Measurements from ENCODE around the gene TBC1D30. TPM values are rescaled to one million over a fixed set of nuclear protein-coding genes. Genes with fewer than 3 reads are reported as not detected.

The TBC1D30 gene
- total RNA-seq, 1 experiment from 2014 or later, result 3.6 TPM

DNA sequence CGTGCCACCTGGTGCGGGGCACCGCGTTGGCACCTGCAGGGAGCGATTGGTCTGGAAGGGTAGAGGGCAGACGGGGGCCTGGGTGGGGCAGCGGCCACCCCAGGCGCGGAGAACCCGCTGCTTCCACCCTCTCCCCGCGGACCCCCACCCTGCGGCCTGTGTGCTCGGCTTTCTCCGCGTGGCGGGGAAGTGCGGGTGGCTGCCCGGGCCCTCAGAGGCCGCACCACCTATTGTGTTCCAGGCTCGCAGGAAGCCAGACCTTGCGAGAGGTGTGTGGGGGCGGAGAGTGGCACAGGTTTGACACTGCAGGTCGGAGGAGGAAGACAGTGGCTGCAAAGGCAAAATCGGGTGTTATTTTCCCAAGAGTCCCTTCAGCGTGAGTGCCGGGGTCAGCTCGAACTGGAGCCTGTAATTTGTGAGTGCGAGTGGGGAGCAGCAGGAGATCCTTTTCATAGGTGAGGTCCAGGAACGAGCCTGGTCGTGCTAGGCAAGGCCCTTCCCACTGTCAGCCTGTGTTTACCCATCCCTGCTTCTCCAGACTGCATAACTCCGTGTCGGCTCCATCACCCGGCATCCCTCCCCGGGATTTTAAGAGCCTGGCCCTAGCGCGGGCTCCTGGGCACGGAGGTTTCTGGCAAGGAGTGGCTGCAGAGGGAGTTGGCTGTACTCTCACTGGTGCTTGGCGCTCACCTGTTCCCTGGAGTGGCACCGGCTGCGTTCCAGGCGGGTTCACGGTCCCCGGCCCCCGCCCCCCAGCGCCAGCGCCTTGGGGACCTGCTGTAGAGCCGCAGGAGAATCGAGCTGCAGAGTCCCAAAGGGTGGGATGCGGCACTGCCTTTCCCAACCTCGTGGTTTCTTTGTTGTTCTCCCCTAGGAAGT is 935 bp downstream of the TBC1D30 start:
- H3K27ac Mint-ChIP-seq, result no peak overlapping the region

More for the DNA sequence above, 935 bp downstream of the TBC1D30 start:
- H3K27me3 Mint-ChIP-seq (ENCODE audit: low read depth), result peaks cover 81% of the 10 kb centered on the region
- peaks cover 16% of the 10 kb centered on the region for H3K9me3 Mint-ChIP-seq
- peaks cover 8% of the 10 kb centered on the region for H3K36me3 Mint-ChIP-seq
- H3K4me1 Mint-ChIP-seq, result peaks cover 14% of the 10 kb centered on the region
- peak; percentile 36 for ATAC-seq
- DNase-seq (ENCODE audit: low spot score), result peak; percentile 25
- TF ChIP-seq TP53 (CRISPR knock-in tag; IDR thresholded peaks at IDR 0.05) (no peak), ZBTB21 (CRISPR knock-in tag; IDR thresholded peaks at IDR 0.05; ENCODE audit: borderline replicate concordance) (no peak), ZNF512 (CRISPR knock-in tag; IDR thresholded peaks at IDR 0.05; ENCODE audit: borderline replicate concordance) (no peak), SMAD3 (CRISPR knock-in tag; IDR thresholded peaks at IDR 0.05; ENCODE audit: borderline replicate concordance) (no peak), FOXP1 (CRISPR knock-in tag; IDR thresholded peaks at IDR 0.05; ENCODE audit: borderline replicate concordance) (no peak), SOX15 (CRISPR knock-in tag; IDR thresholded peaks at IDR 0.05) (no peak), ZNF263 (CRISPR knock-in tag; IDR thresholded peaks at IDR 0.05; ENCODE audit: low read depth) (no peak), ATF3 (CRISPR knock-in tag; conservative IDR thresholded peaks at IDR 0.05) (no peak), IRF1 (CRISPR knock-in tag; IDR thresholded peaks at IDR 0.05) (no peak), MXD4 (CRISPR knock-in tag; IDR thresholded peaks at IDR 0.05; ENCODE audit: borderline replicate concordance) (no peak), TEAD1 (CRISPR knock-in tag; IDR thresholded peaks at IDR 0.05) (no peak), E2F5 (CRISPR knock-in tag; IDR thresholded peaks at IDR 0.05) (no peak), ZNF671 (CRISPR knock-in tag; IDR thresholded peaks at IDR 0.05) (no peak), ZNF425 (CRISPR knock-in tag; conservative IDR thresholded peaks at IDR 0.05) (no peak), GRHL2 (CRISPR knock-in tag; IDR thresholded peaks at IDR 0.05; ENCODE audit: insufficient replicate concordance, severe bottlenecking) (no peak), CREB1 (CRISPR knock-in tag; IDR thresholded peaks at IDR 0.05) (no peak), JAZF1 (CRISPR knock-in tag; IDR thresholded peaks at IDR 0.05) (no peak)
- TF ChIP-seq, protein P1, sequence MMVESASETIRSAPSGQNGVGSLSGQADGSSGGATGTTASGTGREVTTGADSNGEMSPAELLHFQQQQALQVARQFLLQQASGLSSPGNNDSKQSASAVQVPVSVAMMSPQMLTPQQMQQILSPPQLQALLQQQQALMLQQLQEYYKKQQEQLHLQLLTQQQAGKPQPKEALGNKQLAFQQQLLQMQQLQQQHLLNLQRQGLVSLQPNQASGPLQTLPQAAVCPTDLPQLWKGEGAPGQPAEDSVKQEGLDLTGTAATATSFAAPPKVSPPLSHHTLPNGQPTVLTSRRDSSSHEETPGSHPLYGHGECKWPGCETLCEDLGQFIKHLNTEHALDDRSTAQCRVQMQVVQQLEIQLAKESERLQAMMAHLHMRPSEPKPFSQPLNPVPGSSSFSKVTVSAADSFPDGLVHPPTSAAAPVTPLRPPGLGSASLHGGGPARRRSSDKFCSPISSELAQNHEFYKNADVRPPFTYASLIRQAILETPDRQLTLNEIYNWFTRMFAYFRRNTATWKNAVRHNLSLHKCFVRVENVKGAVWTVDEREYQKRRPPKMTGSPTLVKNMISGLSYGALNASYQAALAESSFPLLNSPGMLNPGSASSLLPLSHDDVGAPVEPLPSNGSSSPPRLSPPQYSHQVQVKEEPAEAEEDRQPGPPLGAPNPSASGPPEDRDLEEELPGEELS (CRISPR knock-in tag; IDR thresholded peaks at IDR 0.05), result no peak
- TF ChIP-seq, protein P2, sequence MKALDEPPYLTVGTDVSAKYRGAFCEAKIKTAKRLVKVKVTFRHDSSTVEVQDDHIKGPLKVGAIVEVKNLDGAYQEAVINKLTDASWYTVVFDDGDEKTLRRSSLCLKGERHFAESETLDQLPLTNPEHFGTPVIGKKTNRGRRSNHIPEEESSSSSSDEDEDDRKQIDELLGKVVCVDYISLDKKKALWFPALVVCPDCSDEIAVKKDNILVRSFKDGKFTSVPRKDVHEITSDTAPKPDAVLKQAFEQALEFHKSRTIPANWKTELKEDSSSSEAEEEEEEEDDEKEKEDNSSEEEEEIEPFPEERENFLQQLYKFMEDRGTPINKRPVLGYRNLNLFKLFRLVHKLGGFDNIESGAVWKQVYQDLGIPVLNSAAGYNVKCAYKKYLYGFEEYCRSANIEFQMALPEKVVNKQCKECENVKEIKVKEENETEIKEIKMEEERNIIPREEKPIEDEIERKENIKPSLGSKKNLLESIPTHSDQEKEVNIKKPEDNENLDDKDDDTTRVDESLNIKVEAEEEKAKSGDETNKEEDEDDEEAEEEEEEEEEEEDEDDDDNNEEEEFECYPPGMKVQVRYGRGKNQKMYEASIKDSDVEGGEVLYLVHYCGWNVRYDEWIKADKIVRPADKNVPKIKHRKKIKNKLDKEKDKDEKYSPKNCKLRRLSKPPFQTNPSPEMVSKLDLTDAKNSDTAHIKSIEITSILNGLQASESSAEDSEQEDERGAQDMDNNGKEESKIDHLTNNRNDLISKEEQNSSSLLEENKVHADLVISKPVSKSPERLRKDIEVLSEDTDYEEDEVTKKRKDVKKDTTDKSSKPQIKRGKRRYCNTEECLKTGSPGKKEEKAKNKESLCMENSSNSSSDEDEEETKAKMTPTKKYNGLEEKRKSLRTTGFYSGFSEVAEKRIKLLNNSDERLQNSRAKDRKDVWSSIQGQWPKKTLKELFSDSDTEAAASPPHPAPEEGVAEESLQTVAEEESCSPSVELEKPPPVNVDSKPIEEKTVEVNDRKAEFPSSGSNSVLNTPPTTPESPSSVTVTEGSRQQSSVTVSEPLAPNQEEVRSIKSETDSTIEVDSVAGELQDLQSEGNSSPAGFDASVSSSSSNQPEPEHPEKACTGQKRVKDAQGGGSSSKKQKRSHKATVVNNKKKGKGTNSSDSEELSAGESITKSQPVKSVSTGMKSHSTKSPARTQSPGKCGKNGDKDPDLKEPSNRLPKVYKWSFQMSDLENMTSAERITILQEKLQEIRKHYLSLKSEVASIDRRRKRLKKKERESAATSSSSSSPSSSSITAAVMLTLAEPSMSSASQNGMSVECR (CRISPR knock-in tag; IDR thresholded peaks at IDR 0.05; ENCODE audit: borderline replicate concordance), result no peak
- TF ChIP-seq, protein P3, sequence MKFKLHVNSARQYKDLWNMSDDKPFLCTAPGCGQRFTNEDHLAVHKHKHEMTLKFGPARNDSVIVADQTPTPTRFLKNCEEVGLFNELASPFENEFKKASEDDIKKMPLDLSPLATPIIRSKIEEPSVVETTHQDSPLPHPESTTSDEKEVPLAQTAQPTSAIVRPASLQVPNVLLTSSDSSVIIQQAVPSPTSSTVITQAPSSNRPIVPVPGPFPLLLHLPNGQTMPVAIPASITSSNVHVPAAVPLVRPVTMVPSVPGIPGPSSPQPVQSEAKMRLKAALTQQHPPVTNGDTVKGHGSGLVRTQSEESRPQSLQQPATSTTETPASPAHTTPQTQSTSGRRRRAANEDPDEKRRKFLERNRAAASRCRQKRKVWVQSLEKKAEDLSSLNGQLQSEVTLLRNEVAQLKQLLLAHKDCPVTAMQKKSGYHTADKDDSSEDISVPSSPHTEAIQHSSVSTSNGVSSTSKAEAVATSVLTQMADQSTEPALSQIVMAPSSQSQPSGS (CRISPR knock-in tag; IDR thresholded peaks at IDR 0.05; ENCODE audit: borderline replicate concordance, low read depth), result no peak
- H3K4me3 Mint-ChIP-seq, result peak overlapping the region; percentile 66
- ChIA-PET POLR2A (interaction anchor here (0.6 kb wide), 1 partner anchor 9 kb away, joined by 4 read pairs; no protein-coding TSS in a partner anchor), CTCF (interaction anchor here (1.3 to 2.5 kb wide), 4 partner anchors 23 to 66 kb away, joined by 4 to 9 read pairs (median 8); no protein-coding TSS in a partner anchor)

Data from WTC11 (cell line).